HCT116 (cell line): Measurements from ENCODE around the gene KRT36. TPM values are rescaled to one million over a fixed set of nuclear protein-coding genes. Genes with fewer than 3 reads are reported as not detected.

Source experiments
- ATAC-seq: fragments of 200-7000 bp; cut with Tn5 transposase; 2 replicates; pipeline ENCODE4 v1.9.1; 2020; ENCODE audit warnings: mild to moderate bottlenecking, moderate library complexity
- BruUV-seq: library from RNA; stranded (reverse); fragments of 400-500 nt; replicated peaks from 2 replicates; lab custom pipeline; 2021; lab: Mats Ljungman, UMichigan
- CTCF ChIA-PET: fragments of 300-600 bp; sonication (Branson Sonifier 250); formaldehyde crosslinking; loops from one replicate; lab custom pipeline; 2021; ENCODE audit warnings: antibody characterized with exemption; lab: Charles Lee
- POLR2A ChIA-PET: fragments of 300-600, 350-600 bp; sonication (Branson Sonifier 250); formaldehyde crosslinking; loops from one replicate; lab custom pipeline; 2021; ENCODE audit warnings: antibody characterized with exemption; lab: Charles Lee
- RAD21 ChIA-PET, 2 experiments: fragments of 300-600 bp; sonication (Branson Sonifier 250); formaldehyde crosslinking; loops; one replicate each; lab custom pipeline; 2023; ENCODE audit warnings: low total read pairs in 2 of 2; ENCODE audit not compliant: uncharacterized antibody in 2 of 2, unreplicated experiment in 2 of 2, low non-redundant PET in 1 of 2; lab: Charles Lee
- DNase-seq: peaks from one replicate; pipeline ENCODE4 v3.0.0-alpha.2; 2010; ENCODE audit warnings: low read depth, low spot score
- H2AFZ ChIP-seq: fragments of 200-600 bp; shearing (Covaris generic), sonication (generic); 2 replicates; pipeline ENCODE4 v1.6.1; 2017; ENCODE audit warnings: low read depth, mixed run types, mixed read lengths, antibody characterized with exemption, low read length; ENCODE audit not compliant: poor library complexity, severe bottlenecking
- H3K27ac ChIP-seq: 2 replicates; pipeline ENCODE4 v1.5.1; 2012; ENCODE audit warnings: low read depth, low read length
- H3K27me3 ChIP-seq: fragments of 200-600 bp; sonication (generic); 2 replicates; pipeline ENCODE4 v1.6.1; 2016; ENCODE audit warnings: mixed run types, low read length, mixed read lengths; ENCODE audit not compliant: insufficient read depth
- H3K36me3 ChIP-seq, 2 experiments: fragments of 200-500 bp in 1 of 2; fragments of 200-600 bp in 1 of 2; sonication (Bioruptor generic) in 1 of 2; sonication (generic) in 1 of 2; 2 replicates each; pipeline versions ENCODE4 v1.5.1 to v1.6.1; 2014 to 2016; ENCODE audit warnings: low read length in 2 of 2, inconsistent platforms in 1 of 2, mixed read lengths in 1 of 2, mixed run types in 1 of 2; ENCODE audit not compliant: insufficient read depth in 2 of 2, control insufficient read depth in 1 of 2
- H3K4me1 ChIP-seq, 2 experiments: fragments of 200-600 bp in 1 of 2; sonication (generic) in 1 of 2; 2 replicates each; pipeline versions ENCODE4 v1.5.1 to v1.6.1; 2012 to 2017; ENCODE audit warnings: low read length in 2 of 2, inconsistent platforms in 1 of 2, mild to moderate bottlenecking in 1 of 2, mixed read lengths in 1 of 2, mixed run types in 1 of 2, moderate library complexity in 1 of 2; ENCODE audit not compliant: insufficient read depth in 2 of 2, control insufficient read depth in 1 of 2
- H3K4me2 ChIP-seq: fragments of 200-600 bp; sonication (generic); 2 replicates; pipeline ENCODE4 v1.6.1; 2017; ENCODE audit warnings: mixed run types, low read length, mixed read lengths
- H3K4me3 ChIP-seq, 2 experiments: fragments of 200-600 bp in 1 of 2; sonication (generic) in 1 of 2; replicated peaks in 1 of 2; 2 replicates each; pipeline ENCODE4 v1.5.1; 2011 to 2016; ENCODE audit warnings: low read length in 2 of 2, control low read depth in 1 of 2, low read depth in 1 of 2, mild to moderate bottlenecking in 1 of 2, mixed read lengths in 1 of 2, mixed run types in 1 of 2
- H3K79me2 ChIP-seq: fragments of 200-600 bp; sonication (generic); 2 replicates; pipeline ENCODE4 v1.6.1; 2017; ENCODE audit warnings: mild to moderate bottlenecking, mixed run types, low read length, moderate library complexity, mixed read lengths; ENCODE audit not compliant: insufficient read depth
- H3K9ac ChIP-seq: fragments of 200-600 bp; sonication (generic); 2 replicates; pipeline ENCODE4 v1.6.1; 2016; ENCODE audit warnings: low read length, mixed read lengths
- H3K9me2 ChIP-seq: fragments of 200-600 bp; sonication (generic), shearing (Covaris generic); 2 replicates; pipeline ENCODE4 v1.6.1; 2017; ENCODE audit warnings: mixed run types, mild to moderate bottlenecking, moderate library complexity; ENCODE audit not compliant: insufficient read depth
- H3K9me3 ChIP-seq, 2 experiments: fragments of 200-500 bp in 1 of 2; fragments of 200-600 bp in 1 of 2; sonication (Bioruptor generic) in 1 of 2; sonication (generic) in 1 of 2; 2 replicates each; pipeline ENCODE4 v1.6.1; 2014 to 2017; ENCODE audit warnings: low read length in 2 of 2, mixed read lengths in 2 of 2, inconsistent platforms in 1 of 2, low read depth in 1 of 2, mild to moderate bottlenecking in 1 of 2, mixed run types in 1 of 2, moderate library complexity in 1 of 2; ENCODE audit not compliant: control insufficient read depth in 1 of 2, insufficient read depth in 1 of 2
- H4K20me1 ChIP-seq: fragments of 200-600 bp; sonication (generic), shearing (Covaris generic); 2 replicates; pipeline ENCODE4 v1.6.1; 2017; ENCODE audit warnings: mixed run types, mild to moderate bottlenecking, moderate library complexity; ENCODE audit not compliant: insufficient read depth
- EZH2 ChIP-seq: fragments of 200-600 bp; sonication (generic); IDR thresholded peaks from 2 replicates; pipeline ENCODE4 v1.6.1; 2017; ENCODE audit warnings: antibody characterized with exemption, mixed run types
- EZH2phosphoT487 ChIP-seq: fragments of 200-600 bp; IDR thresholded peaks from 2 replicates; pipeline ENCODE4 v1.6.1; 2018; ENCODE audit warnings: antibody characterized with exemption, borderline replicate concordance
- POLR2A ChIP-seq: IDR thresholded peaks from 2 replicates; pipeline ENCODE4 v1.7.0; 2011; ENCODE audit warnings: borderline replicate concordance; ENCODE audit not compliant: insufficient read depth, insufficient read length; ENCODE audit errors: extremely low read depth
- POLR2AphosphoS5 ChIP-seq: IDR thresholded peaks from 2 replicates; pipeline ENCODE4 v1.6.1; 2011; ENCODE audit warnings: mild to moderate bottlenecking, low read depth, low read length, moderate library complexity
- ZNF274 ChIP-seq: fragments of 200-500 bp; sonication (Bioruptor generic); IDR thresholded peaks from 2 replicates; pipeline ENCODE4 v1.6.1; 2014; ENCODE audit warnings: mild to moderate bottlenecking, low read depth, low read length, inconsistent platforms
- intact Hi-C: fragments of 100-400 bp; cut with micrococcal nuclease; formaldehyde crosslinking; loops from 2 replicates; pipeline ENCODE4 v1.10.0; 2022
- total RNA-seq: library from RNA; stranded (reverse); gene quantifications from one replicate; pipeline ENCODE4 v1.2.1, GENCODE V29; 2021; ENCODE audit not compliant: unreplicated experiment
- TF ChIP-seq, protein P1 (sequence below): IDR thresholded peaks from 2 replicates; pipeline ENCODE4 v1.6.1; 2012; ENCODE audit warnings: low read depth

The KRT36 gene
- total RNA-seq, 1 experiment from 2014 or later, result not detected

- peaks cover 37% of the 10 kb centered on the region for H3K79me2 ChIP-seq
- H3K4me1 ChIP-seq, result peaks cover 36 to 73% of the 10 kb centered on the region in 2 experiments
- peak overlapping the region; percentile 18 to 95 for H3K4me3 ChIP-seq
- H3K9me2 ChIP-seq, result no peaks in the 10 kb centered on the region
- H3K36me3 ChIP-seq, result peaks cover 0 to 13% of the 10 kb centered on the region in 2 experiments; a peak in 3 of 4 replicates
- H2AFZ ChIP-seq, result no peak overlapping the region
- peak overlapping the region; percentile 95 for H3K4me2 ChIP-seq
- POLR2A ChIA-PET, result interaction anchor here (0.9 to 12.9 kb wide), 7 partner anchors 9 to 616 kb away, joined by 3 to 148 read pairs (median 14); partner anchors contain the start of genes EIF1 and KRT15
- CTCF ChIA-PET, result interaction anchor here (0.7 to 4.2 kb wide), 8 partner anchors 9 to 136 kb away, joined by 3 to 45 read pairs (median 4); no protein-coding TSS in a partner anchor
- H4K20me1 ChIP-seq, result no peaks in the 10 kb centered on the region; the same call in 1 of the 2 replicates
- H3K27ac ChIP-seq, result peak overlapping the region; percentile 99
- ATAC-seq (peak; percentile 66), DNase-seq (peak; percentile 86)
- BruUV-seq, result TSS peak; percentile 39
- peak overlapping the region; percentile 99 for H3K9ac ChIP-seq
- no peaks in the 10 kb centered on the region for H3K27me3 ChIP-seq
- no peaks in the 10 kb centered on the region for H3K9me3 ChIP-seq
- no peak for TF ChIP-seq EZH2phosphoT487
- TF ChIP-seq, protein P1, sequence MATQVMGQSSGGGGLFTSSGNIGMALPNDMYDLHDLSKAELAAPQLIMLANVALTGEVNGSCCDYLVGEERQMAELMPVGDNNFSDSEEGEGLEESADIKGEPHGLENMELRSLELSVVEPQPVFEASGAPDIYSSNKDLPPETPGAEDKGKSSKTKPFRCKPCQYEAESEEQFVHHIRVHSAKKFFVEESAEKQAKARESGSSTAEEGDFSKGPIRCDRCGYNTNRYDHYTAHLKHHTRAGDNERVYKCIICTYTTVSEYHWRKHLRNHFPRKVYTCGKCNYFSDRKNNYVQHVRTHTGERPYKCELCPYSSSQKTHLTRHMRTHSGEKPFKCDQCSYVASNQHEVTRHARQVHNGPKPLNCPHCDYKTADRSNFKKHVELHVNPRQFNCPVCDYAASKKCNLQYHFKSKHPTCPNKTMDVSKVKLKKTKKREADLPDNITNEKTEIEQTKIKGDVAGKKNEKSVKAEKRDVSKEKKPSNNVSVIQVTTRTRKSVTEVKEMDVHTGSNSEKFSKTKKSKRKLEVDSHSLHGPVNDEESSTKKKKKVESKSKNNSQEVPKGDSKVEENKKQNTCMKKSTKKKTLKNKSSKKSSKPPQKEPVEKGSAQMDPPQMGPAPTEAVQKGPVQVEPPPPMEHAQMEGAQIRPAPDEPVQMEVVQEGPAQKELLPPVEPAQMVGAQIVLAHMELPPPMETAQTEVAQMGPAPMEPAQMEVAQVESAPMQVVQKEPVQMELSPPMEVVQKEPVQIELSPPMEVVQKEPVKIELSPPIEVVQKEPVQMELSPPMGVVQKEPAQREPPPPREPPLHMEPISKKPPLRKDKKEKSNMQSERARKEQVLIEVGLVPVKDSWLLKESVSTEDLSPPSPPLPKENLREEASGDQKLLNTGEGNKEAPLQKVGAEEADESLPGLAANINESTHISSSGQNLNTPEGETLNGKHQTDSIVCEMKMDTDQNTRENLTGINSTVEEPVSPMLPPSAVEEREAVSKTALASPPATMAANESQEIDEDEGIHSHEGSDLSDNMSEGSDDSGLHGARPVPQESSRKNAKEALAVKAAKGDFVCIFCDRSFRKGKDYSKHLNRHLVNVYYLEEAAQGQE, result no peak
- TF ChIP-seq POLR2A, result peak; percentile 45
- TF ChIP-seq EZH2, result no peak
- TF ChIP-seq ZNF274, result no peak
- TF ChIP-seq POLR2AphosphoS5, result peak; percentile 82
- RAD21 ChIA-PET, result interaction anchor here (0.5 to 1.5 kb wide), 5 partner anchors 17 to 317 kb away, joined by 3 to 5 read pairs (median 3); no protein-coding TSS in a partner anchor
- intact Hi-C loops, result no loop called here
Measured at GRCh38 chr17:41530062-41531048, 40.6 kb upstream of the KRT36 start.
